Uterus (tissue), 4 donors: ENCODE measurements around the gene ARFGAP2. TPM values are rescaled to one million over a fixed set of nuclear protein-coding genes. Genes with fewer than 3 reads are reported as not detected.

ENCODE experiments used
- DNase-seq, 2 donors: peaks; one replicate each; pipeline ENCODE4 v3.0.0-alpha.2; 2019 to 2020
- H3K27ac ChIP-seq, 2 donors: fragments of 200-600 bp; sonication (generic); 1 replicate in 1 of 2; 2 replicates in 1 of 2; pipeline ENCODE4 v1.5.1; 2016 to 2018
- H3K27me3 ChIP-seq, 2 donors: fragments of 200-600 bp; sonication (generic); one replicate each; pipeline ENCODE4 v1.5.1; 2018 to 2019; ENCODE audit warnings: control low read depth in 1 of 2
- H3K36me3 ChIP-seq, 2 donors: fragments of 200-600 bp; sonication (generic); one replicate each; pipeline ENCODE4 v1.5.1; 2019; ENCODE audit warnings: control low read depth in 1 of 2
- H3K4me1 ChIP-seq, 2 donors: fragments of 200-600 bp; sonication (generic); one replicate each; pipeline ENCODE4 v1.5.1; 2018 to 2019; ENCODE audit warnings: control low read depth in 1 of 2
- H3K4me3 ChIP-seq, 2 donors: fragments of 200-600 bp; sonication (generic); 1 replicate in 1 of 2; 2 replicates in 1 of 2; pipeline ENCODE4 v1.5.1; 2018 to 2019; ENCODE audit warnings: mild to moderate bottlenecking in 1 of 2
- H3K9me3 ChIP-seq, 2 donors: fragments of 200-600 bp; sonication (generic); one replicate each; pipeline ENCODE4 v1.5.1; 2019; ENCODE audit warnings: control low read depth in 1 of 2
- POLR2A ChIP-seq, 2 donors: fragments of 450-650 bp; IDR thresholded peaks; one replicate each; pipeline ENCODE4 v1.6.1; 2016; ENCODE audit warnings: antibody characterized with exemption in 2 of 2, mild to moderate bottlenecking in 1 of 2, moderate library complexity in 1 of 2
- intact Hi-C: fragments of 100-400 bp; cut with DNase I; formaldehyde crosslinking; loops from one replicate; pipeline ENCODE4 v1.15.1; 2023; ENCODE audit warnings: low total_unique reads
- total RNA-seq, 4 donors: library from RNA; depleted of rRNA in 3 of 4; stranded (reverse); fragments of >200 nt in 3 of 4; gene quantifications; one replicate each; pipeline versions ENCODE4 v1.1.0 to v1.2.4, GENCODE V29; 2014 to 2023
- TF ChIP-seq, protein P1 (sequence below), 4 experiments: fragments of 200-600 bp in 2 of 4; fragments of 450-650 bp in 2 of 4; sonication (generic) in 2 of 4; IDR thresholded peaks; one replicate each; pipeline ENCODE4 v1.5.1; 2016 to 2019; ENCODE audit warnings: antibody characterized with exemption in 4 of 4, mild to moderate bottlenecking in 2 of 4, moderate library complexity in 1 of 4
- donor health status: DM: yes; HTN: yes; CAD: no.

Gene ARFGAP2
- total RNA-seq, 4 donors from 2014 or later = 57.4 to 243 (median 151) TPM

DNA sequence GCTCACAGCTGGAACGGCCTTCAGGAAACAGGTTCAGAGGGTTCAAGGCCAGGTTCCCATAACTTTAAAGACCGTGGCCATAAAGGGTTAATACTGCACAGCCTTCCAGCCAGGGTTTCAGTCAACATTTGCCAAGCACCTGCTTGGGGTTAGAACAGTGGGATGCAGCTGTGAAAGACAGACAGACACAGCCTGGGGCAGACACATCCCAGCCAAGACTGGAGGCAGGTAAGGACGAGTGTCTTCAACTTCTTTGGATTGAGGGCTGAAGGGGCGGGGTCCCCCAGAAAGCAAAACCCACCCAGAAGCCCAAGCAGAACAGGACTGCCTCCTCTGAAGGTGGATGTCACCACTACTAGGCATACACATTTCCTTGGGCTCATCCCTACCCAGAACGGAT, 14.3 kb downstream of the ARFGAP2 start:
- H3K9me3 ChIP-seq = no peaks in the 10 kb centered on the region
- H3K36me3 ChIP-seq = no peaks in the 10 kb centered on the region
- no peak overlapping the region for H3K4me3 ChIP-seq
- peak overlapping the region; percentile 3 to 37 for H3K27ac ChIP-seq
- no peaks in the 10 kb centered on the region for H3K4me1 ChIP-seq
- intact Hi-C loops = loop anchor here (5.0 to 10.0 kb wide), 2 partner anchors 182 to 275 kb away; no protein-coding TSS in a partner anchor
- no peaks in the 10 kb centered on the region for H3K27me3 ChIP-seq
- TF ChIP-seq, protein P1, sequence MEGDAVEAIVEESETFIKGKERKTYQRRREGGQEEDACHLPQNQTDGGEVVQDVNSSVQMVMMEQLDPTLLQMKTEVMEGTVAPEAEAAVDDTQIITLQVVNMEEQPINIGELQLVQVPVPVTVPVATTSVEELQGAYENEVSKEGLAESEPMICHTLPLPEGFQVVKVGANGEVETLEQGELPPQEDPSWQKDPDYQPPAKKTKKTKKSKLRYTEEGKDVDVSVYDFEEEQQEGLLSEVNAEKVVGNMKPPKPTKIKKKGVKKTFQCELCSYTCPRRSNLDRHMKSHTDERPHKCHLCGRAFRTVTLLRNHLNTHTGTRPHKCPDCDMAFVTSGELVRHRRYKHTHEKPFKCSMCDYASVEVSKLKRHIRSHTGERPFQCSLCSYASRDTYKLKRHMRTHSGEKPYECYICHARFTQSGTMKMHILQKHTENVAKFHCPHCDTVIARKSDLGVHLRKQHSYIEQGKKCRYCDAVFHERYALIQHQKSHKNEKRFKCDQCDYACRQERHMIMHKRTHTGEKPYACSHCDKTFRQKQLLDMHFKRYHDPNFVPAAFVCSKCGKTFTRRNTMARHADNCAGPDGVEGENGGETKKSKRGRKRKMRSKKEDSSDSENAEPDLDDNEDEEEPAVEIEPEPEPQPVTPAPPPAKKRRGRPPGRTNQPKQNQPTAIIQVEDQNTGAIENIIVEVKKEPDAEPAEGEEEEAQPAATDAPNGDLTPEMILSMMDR (IDR thresholded peaks at IDR 0.05) = no peak
- TF ChIP-seq POLR2A (IDR thresholded peaks at IDR 0.05) = no peak
- DNase-seq = no peak

DNA sequence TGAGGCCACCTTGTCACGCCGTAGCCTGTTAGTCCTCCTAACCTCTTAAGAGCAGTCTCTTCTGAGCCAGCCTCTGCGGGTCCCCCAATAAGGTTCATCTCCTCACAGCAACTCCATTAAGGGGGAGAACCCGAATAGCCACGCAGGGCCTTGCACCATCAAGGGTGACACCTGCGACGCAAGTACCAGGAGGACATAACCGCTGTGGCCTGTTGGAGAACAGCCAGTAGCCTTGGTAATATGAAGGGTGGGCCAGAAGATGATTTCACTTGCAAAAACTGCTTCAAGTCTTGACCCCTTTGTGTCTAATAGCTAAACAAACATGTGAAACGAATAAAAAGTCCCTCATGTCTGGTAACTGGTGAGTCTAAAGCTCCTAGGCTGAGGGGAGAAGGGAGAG, 14.8 kb downstream of the ARFGAP2 start:
- Histone ChIP-seq H3K4me1 (no peaks in the 10 kb centered on the region), H3K9me3 (no peaks in the 10 kb centered on the region), H3K36me3 (no peaks in the 10 kb centered on the region), H3K27me3 (no peaks in the 10 kb centered on the region), H3K4me3 (no peak overlapping the region), H3K27ac (peak overlapping the region in 1 of 2 donors; percentile 3)
- intact Hi-C loops = loop anchor here (5.0 to 10.0 kb wide), 2 partner anchors 183 to 275 kb away; no protein-coding TSS in a partner anchor
- DNase-seq = no peak
- TF ChIP-seq, protein P1 (IDR thresholded peaks at IDR 0.05) = no peak
- no peak for TF ChIP-seq POLR2A (IDR thresholded peaks at IDR 0.05)

DNA sequence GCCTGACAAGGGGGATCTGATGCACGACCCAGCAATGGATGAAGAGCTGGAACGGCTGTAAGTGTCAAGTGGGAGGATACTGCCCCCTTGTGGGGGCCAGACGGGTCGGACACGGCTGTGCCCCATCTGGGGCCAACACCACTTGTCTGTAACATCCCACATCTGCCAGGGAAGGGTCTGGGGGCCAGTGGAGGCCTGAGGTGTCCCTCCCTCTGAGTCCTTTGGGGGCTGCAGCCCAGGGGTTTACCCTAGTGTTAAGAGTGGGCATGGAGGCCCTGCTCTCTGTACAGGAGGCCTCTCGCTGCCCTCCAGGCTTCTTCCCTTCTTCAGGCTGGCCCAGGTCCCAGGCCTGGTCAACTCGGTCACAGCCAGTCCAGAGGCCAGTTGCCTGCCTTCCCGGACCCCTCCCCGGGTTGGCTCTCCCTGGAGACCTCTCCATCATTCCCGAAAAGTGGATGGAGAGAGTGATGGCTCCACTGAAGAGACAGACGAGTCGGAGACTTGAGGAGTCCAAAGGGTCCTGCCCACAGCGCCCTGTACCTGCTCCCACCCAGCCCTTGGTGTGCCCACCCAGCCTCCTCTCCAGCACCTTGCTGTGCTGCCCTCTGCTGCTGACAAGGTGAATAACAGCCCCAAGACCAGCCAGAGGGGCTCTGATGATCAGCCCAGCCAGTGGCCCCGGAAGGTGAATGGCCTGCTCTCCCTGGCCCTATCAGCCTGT, 15.4 kb downstream of the ARFGAP2 start:
- DNase-seq = peak; percentile 53 to 62
- no peaks in the 10 kb centered on the region for H3K36me3 ChIP-seq

DNA sequence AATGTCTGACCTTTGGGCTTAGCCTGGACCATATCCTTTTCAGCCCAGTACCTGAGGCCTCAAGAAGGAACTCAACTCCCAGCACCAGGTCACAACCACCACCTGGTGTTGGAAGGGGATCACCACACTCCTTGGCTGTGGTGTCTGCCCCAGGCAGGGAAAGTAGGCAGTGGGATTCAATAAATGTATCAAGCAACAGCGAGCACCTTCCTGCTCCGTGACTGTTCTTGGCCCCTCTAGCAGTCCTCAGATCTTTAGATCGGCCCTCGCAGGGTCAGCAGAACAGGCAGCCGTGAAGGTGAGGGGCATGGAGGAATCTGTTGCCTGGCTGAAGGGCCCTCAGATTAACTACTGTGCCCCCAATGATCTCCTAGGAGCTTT, 15.9 kb downstream of the ARFGAP2 start:
- TF ChIP-seq, protein P1 (IDR thresholded peaks at IDR 0.05) = no peak
- no peak for TF ChIP-seq POLR2A (IDR thresholded peaks at IDR 0.05)
- Histone ChIP-seq H3K4me3 (no peak overlapping the region), H3K4me1 (no peaks in the 10 kb centered on the region), H3K27ac (no peak overlapping the region), H3K36me3 (no peaks in the 10 kb centered on the region), H3K9me3 (no peaks in the 10 kb centered on the region), H3K27me3 (no peaks in the 10 kb centered on the region)
- no peak for DNase-seq
- intact Hi-C loops = loop anchor here (5.0 to 10.0 kb wide), 2 partner anchors 184 to 273 kb away; no protein-coding TSS in a partner anchor

More for the DNA sequence above, 15.4 kb downstream of the ARFGAP2 start:
- Histone ChIP-seq H3K27ac (peak overlapping the region in 1 of 2 donors; percentile 3), H3K27me3 (no peaks in the 10 kb centered on the region), H3K4me1 (no peaks in the 10 kb centered on the region), H3K9me3 (no peaks in the 10 kb centered on the region), H3K4me3 (no peak overlapping the region)
- no peak for TF ChIP-seq POLR2A (IDR thresholded peaks at IDR 0.05)
- TF ChIP-seq, protein P1 (IDR thresholded peaks at IDR 0.05) = peak; percentile 34 to 68 (median 48)
- intact Hi-C loops = loop anchor here (5.0 to 10.0 kb wide), 2 partner anchors 184 to 274 kb away; no protein-coding TSS in a partner anchor

DNA sequence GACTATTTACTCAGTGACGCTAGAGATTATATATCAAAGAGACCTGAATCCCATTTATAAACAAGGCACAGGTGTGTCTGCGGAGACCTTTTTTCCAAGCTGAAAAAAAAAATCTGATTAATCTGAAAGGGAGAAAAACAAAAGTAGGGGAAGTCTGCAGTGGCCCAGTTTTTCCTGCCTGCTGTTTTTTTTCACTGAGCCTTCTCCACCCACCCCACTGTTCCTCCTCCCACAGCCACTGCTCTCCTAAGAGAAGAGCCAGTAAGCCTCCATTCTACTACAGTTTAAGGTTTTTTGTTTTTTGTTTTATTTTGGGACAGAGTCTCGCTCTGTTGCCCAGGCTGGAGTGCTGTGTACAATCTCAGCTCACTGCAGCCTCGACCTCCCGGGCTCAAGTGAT, 18.4 kb downstream of the ARFGAP2 start:
- H3K9me3 ChIP-seq = no peaks in the 10 kb centered on the region
- intact Hi-C loops = no loop called here
- DNase-seq = no peak

More for the DNA sequence above, 18.4 kb downstream of the ARFGAP2 start:
- TF ChIP-seq, protein P1 (IDR thresholded peaks at IDR 0.05) = no peak
- TF ChIP-seq POLR2A (IDR thresholded peaks at IDR 0.05) = no peak
- H3K4me3 ChIP-seq = no peak overlapping the region
- no peak overlapping the region for H3K27ac ChIP-seq
- no peaks in the 10 kb centered on the region for H3K4me1 ChIP-seq
- H3K36me3 ChIP-seq = no peaks in the 10 kb centered on the region
- no peaks in the 10 kb centered on the region for H3K27me3 ChIP-seq
